Measurements from ENCODE around the gene NRAP.

DNA sequence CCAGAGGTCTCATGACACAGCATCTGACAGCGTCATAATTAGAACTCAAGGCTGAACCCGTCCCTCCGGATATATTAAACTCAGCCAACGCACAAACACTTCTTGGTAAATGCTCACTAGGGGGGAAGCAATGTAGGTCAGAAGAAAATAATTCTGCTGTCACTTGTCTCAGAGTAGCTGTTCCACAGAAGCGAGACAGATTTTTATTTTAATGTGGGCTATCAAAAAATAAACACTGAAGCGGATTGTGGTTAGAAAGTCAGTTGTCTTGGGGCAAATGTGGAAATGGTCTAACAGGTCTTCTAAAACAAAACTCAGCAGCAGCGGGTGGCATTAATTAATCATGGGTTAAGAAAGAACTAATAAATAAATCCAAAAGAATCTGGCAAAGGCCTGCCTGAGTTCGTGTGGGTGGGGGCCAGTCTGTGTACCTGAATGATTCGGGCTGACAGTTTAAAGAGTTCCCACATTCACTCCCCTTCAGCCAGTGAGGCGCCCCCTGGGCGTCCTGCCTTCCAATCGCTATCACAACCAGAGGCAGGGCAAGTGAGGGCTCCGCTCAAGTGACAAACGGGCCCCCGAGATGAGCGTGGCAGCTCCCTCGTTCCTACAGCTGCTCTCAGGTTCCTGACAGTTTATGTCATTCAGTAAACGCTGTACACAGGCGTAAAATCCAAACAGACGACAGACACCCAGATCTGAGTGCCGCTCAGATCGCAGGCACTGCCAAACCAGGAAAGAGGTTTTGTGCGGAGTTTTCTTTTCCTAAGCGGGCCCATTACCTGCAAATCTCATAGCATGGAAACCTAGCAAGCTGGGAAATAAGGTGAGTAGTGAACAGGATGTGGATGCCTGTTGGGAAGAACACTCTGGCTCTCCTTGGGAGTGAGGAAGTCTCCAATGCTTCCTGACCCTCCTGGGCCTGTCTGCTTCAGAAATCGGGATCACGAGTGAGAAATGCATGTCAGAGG is 52.9 kb downstream of the NRAP start:
- TF ChIP-seq, protein P1, sequence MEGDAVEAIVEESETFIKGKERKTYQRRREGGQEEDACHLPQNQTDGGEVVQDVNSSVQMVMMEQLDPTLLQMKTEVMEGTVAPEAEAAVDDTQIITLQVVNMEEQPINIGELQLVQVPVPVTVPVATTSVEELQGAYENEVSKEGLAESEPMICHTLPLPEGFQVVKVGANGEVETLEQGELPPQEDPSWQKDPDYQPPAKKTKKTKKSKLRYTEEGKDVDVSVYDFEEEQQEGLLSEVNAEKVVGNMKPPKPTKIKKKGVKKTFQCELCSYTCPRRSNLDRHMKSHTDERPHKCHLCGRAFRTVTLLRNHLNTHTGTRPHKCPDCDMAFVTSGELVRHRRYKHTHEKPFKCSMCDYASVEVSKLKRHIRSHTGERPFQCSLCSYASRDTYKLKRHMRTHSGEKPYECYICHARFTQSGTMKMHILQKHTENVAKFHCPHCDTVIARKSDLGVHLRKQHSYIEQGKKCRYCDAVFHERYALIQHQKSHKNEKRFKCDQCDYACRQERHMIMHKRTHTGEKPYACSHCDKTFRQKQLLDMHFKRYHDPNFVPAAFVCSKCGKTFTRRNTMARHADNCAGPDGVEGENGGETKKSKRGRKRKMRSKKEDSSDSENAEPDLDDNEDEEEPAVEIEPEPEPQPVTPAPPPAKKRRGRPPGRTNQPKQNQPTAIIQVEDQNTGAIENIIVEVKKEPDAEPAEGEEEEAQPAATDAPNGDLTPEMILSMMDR (IDR thresholded peaks at IDR 0.05; ENCODE audit: poor library complexity): no peak
- TF ChIP-seq EZH2 (IDR thresholded peaks at IDR 0.05; ENCODE audit: borderline replicate concordance): no peak
- TF ChIP-seq EZH2phosphoT487 (IDR thresholded peaks at IDR 0.05; ENCODE audit: low read depth, severe bottlenecking, unreplicated experiment): no peak

All from hepatocyte (in vitro differentiated cells).